ENCODE measurements around the gene KRT6A. TPM values are rescaled to one million over a fixed set of nuclear protein-coding genes. Genes with fewer than 3 reads are reported as not detected.

KRT6A gene
- total and polyA plus RNA-seq, 9 of the 15 experiments (the other 6 are each of a cell fraction or from before 2014, with no cell fraction given) = 0.26 TPM; not detected in 8

DNA sequence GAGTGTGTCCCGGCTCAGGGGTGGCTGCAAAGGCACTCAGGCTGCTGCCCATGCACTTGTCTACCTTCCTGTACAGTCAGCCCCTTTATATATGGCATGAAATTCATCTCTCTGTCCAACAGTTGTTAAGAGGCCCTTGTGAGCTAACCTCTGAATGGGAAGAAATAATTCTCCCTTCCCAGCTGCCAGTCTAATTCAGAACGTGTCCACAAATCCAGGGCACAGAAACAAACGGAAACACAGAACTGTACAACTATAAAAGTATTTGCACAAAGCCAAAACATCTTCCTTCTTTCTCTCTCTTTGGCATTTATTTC lies 26.3 kb upstream of the KRT6A start:
- Histone ChIP-seq H3K4me2 (ENCODE audit: insufficient read depth, low read length) (no peak overlapping the region), H2AFZ (ENCODE audit: low read depth, low read length) (no peak overlapping the region), H3K9me3 (replicated peaks; ENCODE audit: control insufficient read depth, insufficient read depth, low read depth, low read length) (no peaks in the 10 kb centered on the region), H3K9me1 (ENCODE audit: control insufficient read depth, insufficient read depth, low read length) (no peaks in the 10 kb centered on the region), H3K4me3 (no peak overlapping the region), H4K20me1 (replicated peaks; ENCODE audit: control insufficient read depth, insufficient read depth, low read length) (peaks cover 4% of the 10 kb centered on the region; the same call in 1 of the 2 replicates), H3K9ac (ENCODE audit: insufficient read depth in 1 of 2, low read depth in 2 of 2, low read length in 2 of 2) (no peak overlapping the region), H3K27me3 (ENCODE audit: control insufficient read depth in 2 of 2, insufficient read depth in 2 of 2, low read length in 2 of 2) (peaks cover 21 to 81% of the 10 kb centered on the region in 2 experiments; a peak in 4 of 5 replicates), H3K36me3 (ENCODE audit: control insufficient read depth, insufficient read depth, low read length) (no peaks in the 10 kb centered on the region), H3K79me2 (ENCODE audit: control insufficient read depth, insufficient read depth, low read length) (no peaks in the 10 kb centered on the region), H3K27ac (ENCODE audit: extremely low read depth, low read depth, low read length) (no peak overlapping the region), H3K4me1 (replicated peaks in 1 of 2; ENCODE audit: control insufficient read depth in 2 of 2, insufficient read depth in 2 of 2, low read length in 2 of 2) (no peaks in the 10 kb centered on the region; a peak in 1 of 5 replicates)
- in situ Hi-C loops (cut with MboI) (no loop called here), intact Hi-C loops (cut with micrococcal nuclease) (no loop called here)
- ChIA-PET CTCF (ENCODE audit: low intra/inter-chr PET ratio) (no interaction called here), POLR2A (no interaction called here)
- FAIRE-seq (no peak), DNase-seq (ENCODE audit: extremely low read depth in 1 of 4, low spot score in 3 of 4) (no peak), ATAC-seq (no peak)
- TF ChIP-seq PTRF (tag; IDR thresholded peaks at IDR 0.05) (no peak), POLR3G (IDR thresholded peaks at IDR 0.05; ENCODE audit: extremely low read depth, insufficient read length, insufficient replicate concordance) (no peak), PRPF4 (IDR thresholded peaks at IDR 0.05; ENCODE audit: insufficient read depth, low read depth, low read length, poor library complexity, severe bottlenecking) (no peak), RUNX1 (IDR thresholded peaks at IDR 0.05; ENCODE audit: low read depth) (no peak), NELFE (IDR thresholded peaks at IDR 0.05; ENCODE audit: insufficient read depth, insufficient read length) (no peak), ZNF77 (CRISPR knock-in tag; IDR thresholded peaks at IDR 0.05) (no peak), ZNF197 (CRISPR knock-in tag; IDR thresholded peaks at IDR 0.05; ENCODE audit: low read depth) (no peak), FOXK1 (CRISPR knock-in tag; IDR thresholded peaks at IDR 0.05; ENCODE audit: borderline replicate concordance) (no peak), DDX20 (tag; IDR thresholded peaks at IDR 0.05; ENCODE audit: low read depth) (no peak), NCOR1 (IDR thresholded peaks at IDR 0.05) (no peak), CBX8 (IDR thresholded peaks at IDR 0.05; ENCODE audit: borderline replicate concordance, extremely low read depth, low read depth, low read length, poor library complexity, severe bottlenecking) (no peak), ZFPM2 (CRISPR knock-in tag; IDR thresholded peaks at IDR 0.05) (no peak)
- TF ChIP-seq, protein P1, sequence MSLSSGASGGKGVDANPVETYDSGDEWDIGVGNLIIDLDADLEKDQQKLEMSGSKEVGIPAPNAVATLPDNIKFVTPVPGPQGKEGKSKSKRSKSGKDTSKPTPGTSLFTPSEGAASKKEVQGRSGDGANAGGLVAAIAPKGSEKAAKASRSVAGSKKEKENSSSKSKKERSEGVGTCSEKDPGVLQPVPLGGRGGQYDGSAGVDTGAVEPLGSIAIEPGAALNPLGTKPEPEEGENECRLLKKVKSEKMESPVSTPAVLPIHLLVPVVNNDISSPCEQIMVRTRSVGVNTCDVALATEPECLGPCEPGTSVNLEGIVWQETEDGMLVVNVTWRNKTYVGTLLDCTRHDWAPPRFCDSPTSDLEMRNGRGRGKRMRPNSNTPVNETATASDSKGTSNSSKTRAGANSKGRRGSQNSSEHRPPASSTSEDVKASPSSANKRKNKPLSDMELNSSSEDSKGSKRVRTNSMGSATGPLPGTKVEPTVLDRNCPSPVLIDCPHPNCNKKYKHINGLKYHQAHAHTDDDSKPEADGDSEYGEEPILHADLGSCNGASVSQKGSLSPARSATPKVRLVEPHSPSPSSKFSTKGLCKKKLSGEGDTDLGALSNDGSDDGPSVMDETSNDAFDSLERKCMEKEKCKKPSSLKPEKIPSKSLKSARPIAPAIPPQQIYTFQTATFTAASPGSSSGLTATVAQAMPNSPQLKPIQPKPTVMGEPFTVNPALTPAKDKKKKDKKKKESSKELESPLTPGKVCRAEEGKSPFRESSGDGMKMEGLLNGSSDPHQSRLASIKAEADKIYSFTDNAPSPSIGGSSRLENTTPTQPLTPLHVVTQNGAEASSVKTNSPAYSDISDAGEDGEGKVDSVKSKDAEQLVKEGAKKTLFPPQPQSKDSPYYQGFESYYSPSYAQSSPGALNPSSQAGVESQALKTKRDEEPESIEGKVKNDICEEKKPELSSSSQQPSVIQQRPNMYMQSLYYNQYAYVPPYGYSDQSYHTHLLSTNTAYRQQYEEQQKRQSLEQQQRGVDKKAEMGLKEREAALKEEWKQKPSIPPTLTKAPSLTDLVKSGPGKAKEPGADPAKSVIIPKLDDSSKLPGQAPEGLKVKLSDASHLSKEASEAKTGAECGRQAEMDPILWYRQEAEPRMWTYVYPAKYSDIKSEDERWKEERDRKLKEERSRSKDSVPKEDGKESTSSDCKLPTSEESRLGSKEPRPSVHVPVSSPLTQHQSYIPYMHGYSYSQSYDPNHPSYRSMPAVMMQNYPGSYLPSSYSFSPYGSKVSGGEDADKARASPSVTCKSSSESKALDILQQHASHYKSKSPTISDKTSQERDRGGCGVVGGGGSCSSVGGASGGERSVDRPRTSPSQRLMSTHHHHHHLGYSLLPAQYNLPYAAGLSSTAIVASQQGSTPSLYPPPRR (CRISPR knock-in tag; IDR thresholded peaks at IDR 0.05; ENCODE audit: borderline replicate concordance) = no peak
- TF ChIP-seq, protein P2, sequence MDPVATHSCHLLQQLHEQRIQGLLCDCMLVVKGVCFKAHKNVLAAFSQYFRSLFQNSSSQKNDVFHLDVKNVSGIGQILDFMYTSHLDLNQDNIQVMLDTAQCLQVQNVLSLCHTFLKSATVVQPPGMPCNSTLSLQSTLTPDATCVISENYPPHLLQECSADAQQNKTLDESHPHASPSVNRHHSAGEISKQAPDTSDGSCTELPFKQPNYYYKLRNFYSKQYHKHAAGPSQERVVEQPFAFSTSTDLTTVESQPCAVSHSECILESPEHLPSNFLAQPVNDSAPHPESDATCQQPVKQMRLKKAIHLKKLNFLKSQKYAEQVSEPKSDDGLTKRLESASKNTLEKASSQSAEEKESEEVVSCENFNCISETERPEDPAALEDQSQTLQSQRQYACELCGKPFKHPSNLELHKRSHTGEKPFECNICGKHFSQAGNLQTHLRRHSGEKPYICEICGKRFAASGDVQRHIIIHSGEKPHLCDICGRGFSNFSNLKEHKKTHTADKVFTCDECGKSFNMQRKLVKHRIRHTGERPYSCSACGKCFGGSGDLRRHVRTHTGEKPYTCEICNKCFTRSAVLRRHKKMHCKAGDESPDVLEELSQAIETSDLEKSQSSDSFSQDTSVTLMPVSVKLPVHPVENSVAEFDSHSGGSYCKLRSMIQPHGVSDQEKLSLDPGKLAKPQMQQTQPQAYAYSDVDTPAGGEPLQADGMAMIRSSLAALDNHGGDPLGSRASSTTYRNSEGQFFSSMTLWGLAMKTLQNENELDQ (CRISPR knock-in tag; IDR thresholded peaks at IDR 0.05; ENCODE audit: borderline replicate concordance) = no peak
- 0% methylated on average over 3 of the region's 3 CpGs for WGBS (ENCODE audit: insufficient coverage, low coverage, missing lambda C conversion rate)
- BruUV-seq (replicated peaks) = no TSS peak
